HCT116 (cell line): Measurements from ENCODE around the gene SAMD4B. TPM values are rescaled to one million over a fixed set of nuclear protein-coding genes. Genes with fewer than 3 reads are reported as not detected.

Experiments used
- ATAC-seq: fragments of 200-7000 bp; cut with Tn5 transposase; 2 replicates; pipeline ENCODE4 v1.9.1; 2020; ENCODE audit warnings: mild to moderate bottlenecking, moderate library complexity
- BruUV-seq: library from RNA; stranded (reverse); fragments of 400-500 nt; replicated peaks from 2 replicates; lab custom pipeline; 2021; lab: Mats Ljungman, UMichigan
- CTCF ChIA-PET: fragments of 300-600 bp; sonication (Branson Sonifier 250); formaldehyde crosslinking; loops from one replicate; lab custom pipeline; 2021; ENCODE audit warnings: antibody characterized with exemption; lab: Charles Lee
- POLR2A ChIA-PET: fragments of 300-600, 350-600 bp; sonication (Branson Sonifier 250); formaldehyde crosslinking; loops from one replicate; lab custom pipeline; 2021; ENCODE audit warnings: antibody characterized with exemption; lab: Charles Lee
- RAD21 ChIA-PET, 2 experiments: fragments of 300-600 bp; sonication (Branson Sonifier 250); formaldehyde crosslinking; loops; one replicate each; lab custom pipeline; 2023; ENCODE audit warnings: low total read pairs in 2 of 2; ENCODE audit not compliant: uncharacterized antibody in 2 of 2, unreplicated experiment in 2 of 2, low non-redundant PET in 1 of 2; lab: Charles Lee
- DNase-seq: peaks from one replicate; pipeline ENCODE4 v3.0.0-alpha.2; 2010; ENCODE audit warnings: low read depth, low spot score
- H2AFZ ChIP-seq: fragments of 200-600 bp; shearing (Covaris generic), sonication (generic); 2 replicates; pipeline ENCODE4 v1.6.1; 2017; ENCODE audit warnings: low read depth, mixed run types, mixed read lengths, antibody characterized with exemption, low read length; ENCODE audit not compliant: poor library complexity, severe bottlenecking
- H3K27ac ChIP-seq: 2 replicates; pipeline ENCODE4 v1.5.1; 2012; ENCODE audit warnings: low read depth, low read length
- H3K27me3 ChIP-seq: fragments of 200-600 bp; sonication (generic); 2 replicates; pipeline ENCODE4 v1.6.1; 2016; ENCODE audit warnings: mixed run types, low read length, mixed read lengths; ENCODE audit not compliant: insufficient read depth
- H3K36me3 ChIP-seq, 2 experiments: fragments of 200-500 bp in 1 of 2; fragments of 200-600 bp in 1 of 2; sonication (Bioruptor generic) in 1 of 2; sonication (generic) in 1 of 2; 2 replicates each; pipeline versions ENCODE4 v1.5.1 to v1.6.1; 2014 to 2016; ENCODE audit warnings: low read length in 2 of 2, inconsistent platforms in 1 of 2, mixed read lengths in 1 of 2, mixed run types in 1 of 2; ENCODE audit not compliant: insufficient read depth in 2 of 2, control insufficient read depth in 1 of 2
- H3K4me1 ChIP-seq, 2 experiments: fragments of 200-600 bp in 1 of 2; sonication (generic) in 1 of 2; 2 replicates each; pipeline versions ENCODE4 v1.5.1 to v1.6.1; 2012 to 2017; ENCODE audit warnings: low read length in 2 of 2, inconsistent platforms in 1 of 2, mild to moderate bottlenecking in 1 of 2, mixed read lengths in 1 of 2, mixed run types in 1 of 2, moderate library complexity in 1 of 2; ENCODE audit not compliant: insufficient read depth in 2 of 2, control insufficient read depth in 1 of 2
- H3K4me2 ChIP-seq: fragments of 200-600 bp; sonication (generic); 2 replicates; pipeline ENCODE4 v1.6.1; 2017; ENCODE audit warnings: mixed run types, low read length, mixed read lengths
- H3K4me3 ChIP-seq, 2 experiments: fragments of 200-600 bp in 1 of 2; sonication (generic) in 1 of 2; replicated peaks in 1 of 2; 2 replicates each; pipeline ENCODE4 v1.5.1; 2011 to 2016; ENCODE audit warnings: low read length in 2 of 2, control low read depth in 1 of 2, low read depth in 1 of 2, mild to moderate bottlenecking in 1 of 2, mixed read lengths in 1 of 2, mixed run types in 1 of 2
- H3K79me2 ChIP-seq: fragments of 200-600 bp; sonication (generic); 2 replicates; pipeline ENCODE4 v1.6.1; 2017; ENCODE audit warnings: mild to moderate bottlenecking, mixed run types, low read length, moderate library complexity, mixed read lengths; ENCODE audit not compliant: insufficient read depth
- H3K9ac ChIP-seq: fragments of 200-600 bp; sonication (generic); 2 replicates; pipeline ENCODE4 v1.6.1; 2016; ENCODE audit warnings: low read length, mixed read lengths
- H3K9me2 ChIP-seq: fragments of 200-600 bp; sonication (generic), shearing (Covaris generic); 2 replicates; pipeline ENCODE4 v1.6.1; 2017; ENCODE audit warnings: mixed run types, mild to moderate bottlenecking, moderate library complexity; ENCODE audit not compliant: insufficient read depth
- H3K9me3 ChIP-seq, 2 experiments: fragments of 200-500 bp in 1 of 2; fragments of 200-600 bp in 1 of 2; sonication (Bioruptor generic) in 1 of 2; sonication (generic) in 1 of 2; 2 replicates each; pipeline ENCODE4 v1.6.1; 2014 to 2017; ENCODE audit warnings: low read length in 2 of 2, mixed read lengths in 2 of 2, inconsistent platforms in 1 of 2, low read depth in 1 of 2, mild to moderate bottlenecking in 1 of 2, mixed run types in 1 of 2, moderate library complexity in 1 of 2; ENCODE audit not compliant: control insufficient read depth in 1 of 2, insufficient read depth in 1 of 2
- H4K20me1 ChIP-seq: fragments of 200-600 bp; sonication (generic), shearing (Covaris generic); 2 replicates; pipeline ENCODE4 v1.6.1; 2017; ENCODE audit warnings: mixed run types, mild to moderate bottlenecking, moderate library complexity; ENCODE audit not compliant: insufficient read depth
- ELF1 ChIP-seq: IDR thresholded peaks from 2 replicates; pipeline ENCODE4 v1.6.1; 2012; ENCODE audit warnings: low read depth, borderline replicate concordance
- EZH2 ChIP-seq: fragments of 200-600 bp; sonication (generic); IDR thresholded peaks from 2 replicates; pipeline ENCODE4 v1.6.1; 2017; ENCODE audit warnings: antibody characterized with exemption, mixed run types
- JUND ChIP-seq: IDR thresholded peaks from 2 replicates; pipeline ENCODE4 v1.6.1; 2012
- REST ChIP-seq: IDR thresholded peaks from 2 replicates; pipeline ENCODE4 v1.6.1; 2012; ENCODE audit warnings: low read depth
- SIN3A ChIP-seq: IDR thresholded peaks from 2 replicates; pipeline ENCODE4 v1.6.1; 2012; ENCODE audit warnings: low read depth
- ZBTB33 ChIP-seq: IDR thresholded peaks from 2 replicates; pipeline ENCODE4 v1.6.1; 2011; ENCODE audit warnings: mild to moderate bottlenecking, low read length, moderate library complexity; ENCODE audit not compliant: insufficient replicate concordance; ENCODE audit errors: extremely low read depth
- ZFX ChIP-seq: fragments of 450-650 bp; IDR thresholded peaks from 2 replicates; pipeline ENCODE4 v1.6.1; 2017
- intact Hi-C: fragments of 100-400 bp; cut with micrococcal nuclease; formaldehyde crosslinking; loops from 2 replicates; pipeline ENCODE4 v1.10.0; 2022
- total RNA-seq: library from RNA; stranded (reverse); gene quantifications from one replicate; pipeline ENCODE4 v1.2.1, GENCODE V29; 2021; ENCODE audit not compliant: unreplicated experiment
- TF ChIP-seq, protein P1 (sequence below), 3 experiments: fragments of 200-600 bp in 1 of 3; sonication (generic) in 1 of 3; IDR thresholded peaks in 2 of 3; conservative IDR thresholded peaks in 1 of 3; 2 replicates each; pipeline ENCODE4 v1.5.1; 2012 to 2017; ENCODE audit warnings: low read depth in 2 of 3, low read length in 2 of 3, antibody characterized with exemption in 1 of 3, borderline replicate concordance in 1 of 3, control low read depth in 1 of 3, mild to moderate bottlenecking in 1 of 3, mixed read lengths in 1 of 3, mixed run types in 1 of 3, moderate library complexity in 1 of 3; ENCODE audit not compliant: insufficient read depth in 1 of 3

SAMD4B gene
- total RNA-seq, 1 experiment from 2014 or later: 127 TPM

GRCh38 chr19:39335168-39335548 lies 7.1 kb upstream of the SAMD4B start:
- Histone ChIP-seq H3K4me1 (peaks cover 0 to 9% of the 10 kb centered on the region in 2 experiments; a peak in 1 of 4 replicates), H3K9me2 (no peaks in the 10 kb centered on the region), H3K9ac (no peak overlapping the region), H3K27ac (no peak overlapping the region), H3K79me2 (no peaks in the 10 kb centered on the region), H3K9me3 (no peaks in the 10 kb centered on the region), H3K36me3 (no peaks in the 10 kb centered on the region), H3K27me3 (no peaks in the 10 kb centered on the region), H2AFZ (no peak overlapping the region), H4K20me1 (no peaks in the 10 kb centered on the region), H3K4me3 (no peak overlapping the region), H3K4me2 (no peak overlapping the region)
- RAD21 ChIA-PET: no interaction called here
- ATAC-seq (no peak), DNase-seq (no peak)
- POLR2A ChIA-PET: no interaction called here
- intact Hi-C loops: no loop called here
- no TSS peak for BruUV-seq
- CTCF ChIA-PET: no interaction called here
- TF ChIP-seq ZFX (no peak), SIN3A (no peak), ELF1 (no peak), EZH2 (no peak), ZBTB33 (no peak), JUND (no peak), REST (no peak)
- TF ChIP-seq, protein P1, sequence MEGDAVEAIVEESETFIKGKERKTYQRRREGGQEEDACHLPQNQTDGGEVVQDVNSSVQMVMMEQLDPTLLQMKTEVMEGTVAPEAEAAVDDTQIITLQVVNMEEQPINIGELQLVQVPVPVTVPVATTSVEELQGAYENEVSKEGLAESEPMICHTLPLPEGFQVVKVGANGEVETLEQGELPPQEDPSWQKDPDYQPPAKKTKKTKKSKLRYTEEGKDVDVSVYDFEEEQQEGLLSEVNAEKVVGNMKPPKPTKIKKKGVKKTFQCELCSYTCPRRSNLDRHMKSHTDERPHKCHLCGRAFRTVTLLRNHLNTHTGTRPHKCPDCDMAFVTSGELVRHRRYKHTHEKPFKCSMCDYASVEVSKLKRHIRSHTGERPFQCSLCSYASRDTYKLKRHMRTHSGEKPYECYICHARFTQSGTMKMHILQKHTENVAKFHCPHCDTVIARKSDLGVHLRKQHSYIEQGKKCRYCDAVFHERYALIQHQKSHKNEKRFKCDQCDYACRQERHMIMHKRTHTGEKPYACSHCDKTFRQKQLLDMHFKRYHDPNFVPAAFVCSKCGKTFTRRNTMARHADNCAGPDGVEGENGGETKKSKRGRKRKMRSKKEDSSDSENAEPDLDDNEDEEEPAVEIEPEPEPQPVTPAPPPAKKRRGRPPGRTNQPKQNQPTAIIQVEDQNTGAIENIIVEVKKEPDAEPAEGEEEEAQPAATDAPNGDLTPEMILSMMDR (IDR thresholded peaks at IDR 0.05 in 2 of 3, conservative IDR thresholded peaks at IDR 0.05 in 1 of 3; ENCODE audit: borderline replicate concordance in 1 of 3, insufficient read depth in 1 of 3, low read depth in 2 of 3, low read length in 2 of 3): no peak
